Stimulated activated CD4-positive, alpha-beta T cell treated with anti-CD3 and anti-CD28 coated beads, Interleukin-1b, Interleukin-23, amount 100 ng/mL, for 24 hours (primary cell): Measurements from ENCODE around the gene HYDIN.

Source experiments
- DNase-seq, 4 experiments: peaks; one replicate each; pipeline ENCODE4 v3.0.0-alpha.2; 2020; ENCODE audit warnings: low read depth in 4 of 4, low spot score in 1 of 4

HYDIN gene

DNA sequence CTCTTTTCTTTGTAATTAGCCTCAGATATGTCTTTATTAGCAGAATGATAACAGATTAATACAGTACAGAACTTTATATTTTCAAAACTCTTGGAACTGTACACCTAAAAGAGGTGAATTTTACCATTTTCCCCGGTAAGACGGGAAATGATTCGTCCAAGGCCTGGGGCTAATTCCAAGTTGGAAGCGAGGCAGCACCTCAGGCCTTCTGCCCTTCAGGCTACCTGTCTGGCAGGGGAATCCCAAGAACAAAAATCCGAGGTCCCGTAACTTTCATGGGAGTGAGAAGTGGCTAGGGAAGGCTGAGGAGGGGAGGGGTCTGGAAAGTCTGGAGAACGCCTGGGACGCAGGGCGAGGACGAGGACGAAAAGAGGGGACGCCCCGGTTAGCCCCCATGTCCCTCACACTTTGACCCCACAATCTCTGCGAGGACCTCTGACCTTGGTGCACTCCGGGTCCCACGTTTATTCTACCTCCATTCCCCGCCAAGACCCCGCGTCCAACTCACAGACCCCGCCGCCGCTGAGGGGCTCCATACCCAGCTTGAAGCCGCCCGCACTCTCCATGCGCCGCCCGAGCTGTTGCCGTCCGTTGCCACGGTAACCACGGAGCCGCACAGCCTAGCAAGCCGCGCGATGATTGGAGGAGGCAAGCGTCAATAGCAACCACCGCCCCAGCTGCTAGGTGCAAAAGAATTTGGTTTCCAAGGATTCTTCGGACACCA is at the start of gene HYDIN:
TSS of gene HYDIN (minus strand) at position 601 of the 724 bp plus-strand sequence. CDS start 43,827 bp downstream, outside the sequence.
- peak in 1 of 4 experiments; percentile 3 for DNase-seq

DNA sequence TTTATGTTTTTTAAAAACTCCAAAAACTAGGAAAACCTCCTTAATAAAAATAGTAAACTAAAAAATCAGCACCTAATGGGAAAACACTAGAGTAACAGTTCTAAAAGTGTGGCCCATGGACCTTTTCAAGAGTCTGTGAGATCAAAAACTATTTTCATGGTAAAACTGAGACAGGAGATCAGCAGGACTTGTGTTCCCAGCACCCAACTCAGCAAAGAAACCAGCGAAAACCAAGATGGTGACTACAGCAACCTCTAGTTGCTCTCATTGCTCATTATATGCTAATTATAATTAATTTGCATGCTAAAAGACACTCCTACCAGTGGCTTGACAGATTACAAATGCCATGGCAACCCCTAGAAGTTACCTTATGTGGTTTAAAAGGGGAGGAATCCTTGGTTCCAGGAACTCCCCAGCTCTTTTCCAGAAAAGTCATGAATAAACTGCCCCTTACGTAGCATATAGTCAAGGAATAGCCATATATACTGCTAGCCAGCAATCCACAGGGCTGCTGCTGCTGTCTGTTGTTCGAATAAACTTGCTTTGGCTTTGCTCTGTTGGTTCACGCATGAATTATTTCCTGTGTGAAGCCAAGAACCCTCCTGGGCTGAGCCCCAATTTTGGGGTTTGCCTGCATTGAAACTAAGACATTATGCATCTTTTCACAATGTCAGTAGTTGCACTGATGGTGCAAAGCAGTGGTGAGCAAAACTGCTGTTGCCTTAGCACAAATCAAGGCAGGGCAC is 46.2 kb upstream of the HYDIN start:
- DNase-seq, result no peak

DNA sequence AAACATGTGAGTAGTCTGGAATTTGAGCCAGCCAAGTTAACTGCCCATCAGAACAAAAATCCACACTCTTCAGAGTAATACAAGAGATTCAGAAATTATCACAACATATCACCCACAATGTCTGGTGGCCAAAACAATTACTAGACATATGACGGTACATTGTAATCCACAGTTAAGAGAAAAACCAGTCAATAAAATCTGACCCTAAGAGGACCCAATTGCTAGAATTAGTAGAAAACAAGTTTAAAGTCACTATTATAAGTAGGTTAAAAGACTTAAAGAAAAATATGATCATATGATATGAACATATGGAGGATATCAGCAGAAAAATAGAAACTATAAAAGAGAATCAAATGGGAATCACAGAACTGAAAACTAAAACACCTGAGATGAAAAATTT is 42.9 kb upstream of the HYDIN start:
- DNase-seq, result no peak

- DNase-seq, result no peak
Measured at GRCh38 chr16:71264299-71264698, 33.8 kb upstream of the HYDIN start.

DNA sequence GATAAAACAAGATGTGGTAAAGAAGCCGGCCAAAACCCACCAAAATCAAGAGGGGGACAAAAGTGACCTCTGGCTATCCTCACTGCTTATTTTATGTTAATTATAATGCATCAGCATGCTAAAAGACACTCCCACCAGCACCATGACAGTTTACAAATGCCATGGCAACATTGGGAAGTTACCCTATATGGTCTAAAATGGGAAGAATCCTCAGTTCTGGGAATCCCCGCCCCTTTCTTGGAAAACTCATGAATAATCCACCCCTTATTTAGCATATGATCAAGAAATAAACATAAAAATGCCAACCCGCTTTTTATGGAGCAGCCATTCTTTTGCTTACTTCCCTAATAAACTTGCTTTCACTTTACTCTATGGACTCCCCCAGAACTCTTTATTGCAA is 33.1 kb upstream of the HYDIN start:
- no peak for DNase-seq

GRCh38 chr16:71262391-71262790 is 31.9 kb upstream of the HYDIN start:
- no peak for DNase-seq

DNA sequence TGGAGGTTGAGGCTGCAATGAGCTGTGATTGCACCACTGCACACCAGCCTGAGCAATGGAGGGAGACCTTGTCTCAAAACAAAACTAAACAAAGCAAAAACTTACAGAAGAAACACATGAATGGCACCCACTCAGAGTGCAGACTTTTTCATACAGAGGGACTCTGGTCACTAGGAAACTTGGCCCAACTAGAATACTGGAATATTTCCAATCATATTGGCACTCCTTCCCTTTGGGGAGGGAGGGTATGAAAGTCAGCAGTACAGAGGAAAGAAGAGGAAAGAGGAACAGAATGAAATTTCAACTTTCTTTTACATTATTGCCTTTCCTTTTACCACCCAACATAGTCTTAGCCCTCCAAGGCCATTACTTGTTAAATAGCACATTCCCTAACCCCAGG is 30.5 kb upstream of the HYDIN start:
- no peak for DNase-seq

GRCh38 chr16:71259086-71259485 is 28.6 kb upstream of the HYDIN start:
- no peak for DNase-seq

- no peak for DNase-seq
Measured at GRCh38 chr16:71258372-71258771, 27.9 kb upstream of the HYDIN start.

- DNase-seq, result no peak
Measured at GRCh38 chr16:71257768-71258167, 27.2 kb upstream of the HYDIN start.

DNA sequence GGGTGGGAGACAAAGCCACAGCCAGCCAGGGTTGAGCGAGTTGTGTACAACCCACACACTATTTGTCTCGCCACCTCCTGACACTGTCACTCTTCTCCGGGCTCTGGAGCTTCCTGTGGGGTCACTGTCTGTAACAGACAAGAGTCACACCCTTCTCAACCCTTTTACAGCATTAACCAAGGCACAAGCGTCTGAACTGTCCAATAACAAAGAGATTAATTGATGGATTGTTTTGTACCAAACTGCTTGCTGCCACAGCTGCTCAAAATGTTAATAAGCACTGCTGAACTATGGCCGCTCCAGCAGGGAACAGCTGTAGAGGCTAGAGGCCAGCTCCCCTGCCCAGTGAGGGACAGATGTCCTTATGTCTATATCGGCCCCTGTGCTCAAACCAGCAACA is 25.2 kb upstream of the HYDIN start:
- no peak for DNase-seq

DNA sequence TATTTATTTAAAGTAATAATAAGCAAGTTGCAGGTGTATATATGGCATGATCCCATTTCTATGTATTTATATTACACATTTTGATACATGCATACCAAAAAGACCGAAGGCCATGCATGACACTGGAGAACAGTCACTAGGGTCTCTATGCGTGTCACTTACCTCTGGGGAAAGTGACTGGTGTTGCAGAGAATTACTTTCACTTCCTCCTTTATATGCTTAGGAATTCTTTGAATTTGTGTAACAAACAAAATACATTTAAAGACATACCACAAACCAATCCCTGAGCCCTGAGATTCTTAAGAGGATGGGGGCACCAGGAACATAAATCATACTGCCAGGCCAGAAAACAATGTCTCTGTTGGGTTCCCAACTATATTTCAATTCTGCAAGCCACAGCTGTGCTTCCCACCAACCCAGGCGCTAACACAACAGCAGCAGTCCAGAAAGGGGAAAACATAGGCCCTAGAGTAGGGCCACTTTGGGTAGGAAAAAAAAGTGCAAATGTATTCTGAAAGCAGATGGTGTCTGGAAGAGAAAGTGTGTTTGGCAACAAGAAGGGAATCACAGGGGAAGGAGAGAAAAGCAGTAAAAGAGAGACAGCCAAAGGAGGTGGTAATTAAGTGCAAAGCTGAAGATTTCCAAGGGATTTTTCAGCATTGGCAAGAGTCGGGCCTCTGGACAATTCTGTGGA is 24.5 kb upstream of the HYDIN start:
- DNase-seq, result no peak

- no peak for DNase-seq
Measured at GRCh38 chr16:71250461-71251235, 20.1 kb upstream of the HYDIN start.

- DNase-seq, result no peak
Measured at GRCh38 chr16:71249399-71249798, 18.9 kb upstream of the HYDIN start.

- DNase-seq, result no peak
Measured at GRCh38 chr16:71247478-71247877, 17.0 kb upstream of the HYDIN start.

DNA sequence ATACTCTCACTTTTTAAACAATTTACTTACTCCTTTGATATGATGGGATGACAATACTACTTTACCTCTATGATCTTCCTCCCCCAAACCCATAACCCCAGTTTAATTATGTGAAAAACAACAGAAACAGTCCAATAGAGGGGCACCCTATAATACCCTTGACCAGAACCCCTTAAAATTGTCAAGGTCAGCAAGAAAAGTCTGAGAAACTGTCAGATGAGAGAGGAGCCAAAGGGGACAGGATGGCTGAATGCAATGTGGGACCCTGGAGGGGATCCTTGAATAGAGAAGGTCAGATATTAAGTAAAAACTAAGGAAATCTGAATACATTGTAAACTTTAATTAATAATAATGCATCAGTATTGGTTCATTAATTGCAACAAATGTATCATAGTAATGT is 15.8 kb upstream of the HYDIN start:
- DNase-seq, result no peak

- no peak for DNase-seq
Measured at GRCh38 chr16:71244521-71244920, 14.0 kb upstream of the HYDIN start.

- no peak for DNase-seq
Measured at GRCh38 chr16:71242601-71243000, 12.1 kb upstream of the HYDIN start.

DNA sequence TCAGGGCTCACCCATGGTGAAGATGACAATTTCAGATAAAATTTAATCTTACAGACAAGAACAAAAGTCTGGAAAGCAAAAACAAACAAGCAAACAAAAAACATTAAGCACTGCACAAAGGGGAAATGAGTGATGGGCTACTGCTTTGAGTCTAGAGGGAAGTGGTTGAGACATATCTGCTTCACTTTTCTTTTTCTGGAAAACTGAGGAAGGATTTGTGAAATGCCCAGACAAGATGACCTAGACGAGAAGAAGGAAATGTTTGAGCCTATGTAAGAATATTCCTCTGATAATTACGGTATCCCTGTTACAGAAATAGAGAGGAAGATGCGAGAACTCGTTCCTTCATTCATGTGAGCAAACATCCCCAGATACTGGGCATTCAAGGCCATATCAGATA is 11.5 kb upstream of the HYDIN start:
- no peak for DNase-seq

GRCh38 chr16:71229344-71229743 is 1.2 kb downstream of the HYDIN start:
- no peak for DNase-seq
